Stimulated activated CD4-positive, alpha-beta T cell treated with anti-CD3 and anti-CD28 coated beads, Interleukin-1b, Interleukin-23, amount 100 ng/mL, for 48 hours (primary cell): Measurements from ENCODE around the gene MGMT.

Experiments
- DNase-seq: peaks from one replicate; pipeline ENCODE4 v3.0.0-alpha.2; 2020

The MGMT gene

GRCh38 chr10:129522041-129522585, 55.1 kb downstream of the MGMT start:
- no peak for DNase-seq

GRCh38 chr10:129523031-129523722, 56.1 kb downstream of the MGMT start:
- no peak for DNase-seq

DNA sequence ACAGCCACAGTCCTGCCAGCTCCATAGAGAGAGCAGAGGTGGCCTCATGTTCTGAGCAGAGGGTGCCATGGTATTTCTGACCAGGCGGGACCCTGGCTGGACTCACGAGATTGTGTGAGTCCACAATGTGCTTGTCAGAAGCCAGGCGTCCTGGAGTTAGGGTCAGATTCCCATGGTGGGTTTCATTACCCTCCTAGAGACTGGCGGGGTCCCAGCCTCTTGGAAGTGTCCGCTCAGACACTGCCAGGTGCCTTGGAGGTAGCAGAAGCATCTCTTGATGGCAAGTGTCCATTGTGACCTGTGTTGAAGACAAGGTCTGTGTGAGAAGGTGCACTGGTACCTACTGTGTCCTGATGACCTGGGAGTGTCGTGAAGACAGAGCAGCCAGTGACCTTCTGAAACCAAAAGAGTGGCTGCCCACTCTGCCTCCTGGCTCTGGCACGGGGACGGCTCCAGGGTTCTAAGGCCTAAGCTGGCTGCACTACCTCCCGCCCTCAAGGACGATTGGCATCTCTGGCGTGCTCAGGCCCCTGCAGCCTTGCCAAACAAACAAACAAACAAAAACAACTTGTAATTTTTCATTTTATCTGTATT, 56.8 kb downstream of the MGMT start:
- no peak for DNase-seq

GRCh38 chr10:129524936-129525335, 57.9 kb downstream of the MGMT start:
- DNase-seq, result no peak

- DNase-seq, result no peak
These were observed 58.4 kb downstream of the MGMT start for GRCh38 chr10:129525401-129525801.

DNA sequence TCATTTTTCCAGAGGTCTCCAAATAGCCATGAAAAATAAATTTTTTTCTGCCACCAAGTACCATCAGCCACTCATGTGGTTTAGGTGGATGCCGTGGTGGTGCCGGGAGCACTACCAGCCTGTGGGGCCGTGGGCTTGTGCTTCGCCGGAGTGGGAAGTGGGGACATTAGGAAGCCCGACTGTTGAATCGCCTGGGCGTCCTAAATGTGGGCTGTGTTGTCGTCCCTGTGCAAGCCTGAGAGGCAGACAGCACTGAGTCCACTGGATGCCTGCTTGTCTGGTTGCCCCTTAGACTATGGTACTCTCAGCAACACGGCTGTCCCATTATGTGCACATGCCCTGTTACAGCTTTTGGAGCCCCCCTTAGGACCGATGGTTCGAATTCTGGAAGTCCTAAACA, 59.9 kb downstream of the MGMT start:
- DNase-seq, result no peak

DNA sequence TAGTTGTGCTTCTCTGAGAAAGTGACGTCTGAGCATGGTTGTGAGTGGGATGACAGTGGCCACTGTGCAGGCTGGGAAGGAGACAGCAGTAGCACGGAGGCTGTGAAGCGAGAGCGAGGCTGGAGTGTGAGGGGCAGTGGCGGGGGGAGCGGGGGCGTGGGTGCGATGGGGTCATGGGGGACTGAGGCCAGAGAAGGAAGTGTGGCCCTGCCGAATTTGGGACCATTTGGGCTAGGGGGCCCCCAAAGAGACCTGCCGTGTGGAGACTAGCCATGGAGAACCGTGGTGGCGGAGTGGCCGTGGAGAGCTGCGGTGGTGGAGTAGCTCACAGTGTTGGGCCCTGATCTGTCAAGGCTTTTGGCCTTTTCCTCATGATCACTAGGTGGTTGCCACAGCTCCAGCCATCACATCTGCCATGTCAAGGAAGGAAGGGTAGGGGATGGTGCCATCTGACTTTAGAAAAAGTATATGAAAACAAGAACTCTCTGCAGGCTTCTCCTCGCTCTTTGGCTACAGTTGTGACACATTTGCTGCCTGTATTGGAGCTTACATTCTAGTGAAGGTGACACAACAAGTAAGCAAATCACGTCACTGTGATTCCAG, 61.4 kb downstream of the MGMT start:
- no peak for DNase-seq

DNA sequence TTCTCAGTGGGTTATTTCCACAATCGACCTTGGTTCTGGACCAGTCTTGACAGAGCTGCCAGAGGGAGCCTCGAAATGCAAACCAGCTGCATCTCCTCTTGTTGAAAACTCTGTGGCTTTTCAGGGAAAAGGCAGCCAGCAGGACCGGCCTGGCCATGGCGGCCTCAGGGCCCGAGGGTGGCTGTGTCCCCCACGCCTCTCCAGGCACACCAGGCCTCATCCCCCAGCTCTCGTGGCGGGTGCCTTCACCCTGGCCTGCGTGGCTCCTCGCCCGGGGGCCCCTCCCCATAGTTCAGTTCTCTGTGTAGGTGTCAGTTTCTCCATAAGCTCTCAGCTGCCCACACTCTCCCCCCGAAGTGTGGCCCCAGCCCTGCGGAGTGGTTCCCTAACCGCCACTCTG, 63.5 kb downstream of the MGMT start:
- no peak for DNase-seq

- no peak for DNase-seq
These were observed 64.3 kb downstream of the MGMT start for GRCh38 chr10:129531195-129531968.

GRCh38 chr10:129531969-129532660, 65.1 kb downstream of the MGMT start:
- no peak for DNase-seq

- DNase-seq, result no peak
These were observed 65.8 kb downstream of the MGMT start for GRCh38 chr10:129532838-129533237.

- no peak for DNase-seq
These were observed 66.2 kb downstream of the MGMT start for GRCh38 chr10:129533281-129533680.

DNA sequence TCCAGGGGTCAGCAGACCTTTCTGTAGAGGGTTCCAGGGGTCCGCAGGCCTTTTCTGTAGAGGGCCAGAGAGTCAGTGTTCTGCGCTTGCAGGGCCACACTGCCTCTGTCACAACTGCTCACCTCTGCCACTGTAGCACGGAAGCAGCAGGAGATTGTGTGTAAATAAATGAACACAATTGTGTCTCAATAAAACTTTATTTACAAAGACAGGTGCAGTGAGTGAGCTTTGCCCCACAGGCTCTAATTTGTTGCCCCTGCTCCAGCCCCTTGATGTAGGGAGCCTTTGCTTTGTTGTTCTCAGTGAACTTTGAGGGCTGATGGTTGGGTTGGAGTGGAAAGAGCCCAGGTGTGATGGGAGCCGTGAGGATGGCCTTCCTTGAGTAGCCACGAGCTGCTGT, 67.8 kb downstream of the MGMT start:
- DNase-seq, result no peak

DNA sequence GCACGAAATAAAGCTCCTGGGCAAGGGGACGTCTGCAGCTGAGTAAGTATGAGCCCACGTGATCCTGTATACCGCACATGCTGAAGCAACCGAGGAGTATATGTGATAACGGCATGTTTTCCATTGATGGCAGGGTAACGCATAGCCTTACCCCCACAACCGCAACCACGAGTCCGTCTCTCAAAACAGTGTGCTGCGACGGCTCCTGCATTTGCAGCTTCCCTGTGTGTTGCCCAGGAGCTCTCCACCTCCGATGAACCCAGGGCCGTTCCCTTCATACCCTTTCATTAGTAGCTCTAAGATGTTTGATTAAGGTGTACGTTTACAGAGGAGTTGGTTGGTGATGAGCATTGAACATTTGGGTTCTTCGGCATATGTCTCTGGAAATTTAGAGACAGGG, 69.3 kb downstream of the MGMT start:
- DNase-seq, result no peak

GRCh38 chr10:129537151-129537550, 70.1 kb downstream of the MGMT start:
- DNase-seq, result no peak

- DNase-seq, result no peak
These were observed 71.2 kb downstream of the MGMT start for GRCh38 chr10:129538236-129538635.

GRCh38 chr10:129541200-129541599, 74.2 kb downstream of the MGMT start:
- DNase-seq, result no peak

GRCh38 chr10:129541748-129542487, 74.9 kb downstream of the MGMT start:
- DNase-seq, result no peak

- no peak for DNase-seq
These were observed 75.5 kb downstream of the MGMT start for GRCh38 chr10:129542589-129542988.

GRCh38 chr10:129544205-129545202, 77.5 kb downstream of the MGMT start:
- no peak for DNase-seq

DNA sequence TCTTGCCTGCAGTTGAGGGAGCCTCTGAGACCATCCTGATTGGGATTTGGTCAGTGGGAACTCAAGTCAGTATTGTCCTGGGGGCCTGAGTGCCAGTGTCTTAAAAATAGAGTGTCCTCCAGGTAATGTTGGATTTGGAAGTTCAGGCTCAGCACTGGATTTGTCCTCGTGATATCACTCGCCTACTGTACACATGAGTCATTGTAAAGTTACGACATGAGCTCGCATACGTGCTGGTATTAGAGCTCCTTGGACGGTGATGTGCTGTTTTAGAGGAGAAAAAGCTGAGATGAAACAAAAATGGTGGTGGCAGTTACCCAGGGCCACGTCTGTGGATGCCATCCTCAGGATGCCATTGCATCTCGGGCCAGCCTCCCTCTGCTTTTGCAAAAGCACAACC, 78.2 kb downstream of the MGMT start:
- no peak for DNase-seq
